Naive B cell (primary cell): ENCODE results near the gene TBC1D9. TPM values are rescaled to one million over a fixed set of nuclear protein-coding genes. Genes with fewer than 3 reads are reported as not detected.

Experiments used
- ATAC-seq, 2 donors: fragments of 150-1000 bp; cut with Tn5 transposase; 2 replicates each; pipeline ENCODE4 v1.10.0; 2021; ENCODE audit warnings: low read depth in 2 of 2, mild to moderate bottlenecking in 2 of 2, moderate library complexity in 2 of 2
- DNase-seq: peaks from one replicate; pipeline ENCODE4 v3.0.0; 2022
- H3K27ac Mint-ChIP-seq, 6 donors: one replicate each; pipeline ENCODE4 v1.8.0; 2020 to 2022; ENCODE audit warnings: mild to moderate bottlenecking in 6 of 6, mixed read lengths in 6 of 6, moderate library complexity in 5 of 6, inconsistent platforms in 2 of 6
- H3K27me3 Mint-ChIP-seq, 3 donors: one replicate each; pipeline ENCODE4 v1.8.0; 2021 to 2022; ENCODE audit warnings: mixed read lengths in 3 of 3, mild to moderate bottlenecking in 1 of 3
- H3K36me3 Mint-ChIP-seq, 2 donors: one replicate each; pipeline ENCODE4 v1.8.0; 2020 to 2022; ENCODE audit warnings: mixed read lengths in 2 of 2, inconsistent platforms in 1 of 2, mild to moderate bottlenecking in 1 of 2
- H3K4me1 Mint-ChIP-seq, 3 donors: one replicate each; pipeline ENCODE4 v1.8.0; 2020 to 2022; ENCODE audit warnings: mixed read lengths in 3 of 3, inconsistent platforms in 1 of 3, mild to moderate bottlenecking in 1 of 3, moderate library complexity in 1 of 3
- H3K4me3 Mint-ChIP-seq, 8 donors: one replicate each; pipeline ENCODE4 v1.8.0; 2020 to 2022; ENCODE audit warnings: mild to moderate bottlenecking in 8 of 8, mixed read lengths in 8 of 8, moderate library complexity in 8 of 8, inconsistent platforms in 2 of 8
- H3K9me3 Mint-ChIP-seq, 7 donors: one replicate each; pipeline ENCODE4 v1.8.0; 2020 to 2022; ENCODE audit warnings: mixed read lengths in 7 of 7, mild to moderate bottlenecking in 5 of 7, inconsistent platforms in 2 of 7, moderate library complexity in 1 of 7
- polyA plus RNA-seq, 6 donors: library from polyadenylated mRNA; unstranded; fragments of 300-500 nt; fragmentation: Illumina TruSeq; gene quantifications; one replicate each; pipeline ENCODE4 v1.2.3, GENCODE V29; 2021; ENCODE audit warnings: low read depth in 6 of 6

The TBC1D9 gene
- polyA plus RNA-seq, 6 donors from 2014 or later, result 4.4 to 38.9 (median 21.2) TPM

- H3K27me3 Mint-ChIP-seq, result no peaks in the 10 kb centered on the region
- H3K36me3 Mint-ChIP-seq, result peaks cover 4 to 22% of the 10 kb centered on the region in 2 donors
- peaks cover 37 to 67% (median 51%) of the 10 kb centered on the region in 3 donors for H3K4me1 Mint-ChIP-seq
- H3K27ac Mint-ChIP-seq, result peak overlapping the region in 1 of 6 donors; percentile 20
- H3K9me3 Mint-ChIP-seq, result no peaks in the 10 kb centered on the region
- no peak overlapping the region for H3K4me3 Mint-ChIP-seq
- DNase-seq (no peak), ATAC-seq (no peak)
These were observed 23.4 kb downstream of the TBC1D9 start for GRCh38 chr4:140732780-140733179.

- no peaks in the 10 kb centered on the region for H3K9me3 Mint-ChIP-seq
- H3K36me3 Mint-ChIP-seq, result peaks cover 14 to 15% of the 10 kb centered on the region in 2 donors
- peaks cover 37 to 61% (median 46%) of the 10 kb centered on the region in 3 donors for H3K4me1 Mint-ChIP-seq
- ATAC-seq (no peak), DNase-seq (no peak)
- peak overlapping the region in 3 of 6 donors; percentile 24 to 87 (median 81) for H3K27ac Mint-ChIP-seq
- peak overlapping the region in 3 of 8 donors; percentile 22 to 43 (median 37) for H3K4me3 Mint-ChIP-seq
- H3K27me3 Mint-ChIP-seq, result no peaks in the 10 kb centered on the region
These were observed 26.7 kb downstream of the TBC1D9 start for GRCh38 chr4:140729344-140730049.

- H3K36me3 Mint-ChIP-seq, result peaks cover 8 to 9% of the 10 kb centered on the region in 2 donors
- peak overlapping the region in 4 of 6 donors; percentile 67 to 94 (median 82) for H3K27ac Mint-ChIP-seq
- H3K4me1 Mint-ChIP-seq, result peaks cover 45 to 69% (median 56%) of the 10 kb centered on the region in 3 donors
- peak overlapping the region in 3 of 8 donors; percentile 2 to 49 (median 19) for H3K4me3 Mint-ChIP-seq
- H3K27me3 Mint-ChIP-seq, result no peaks in the 10 kb centered on the region
- no peaks in the 10 kb centered on the region for H3K9me3 Mint-ChIP-seq
- no peak for ATAC-seq
- no peak for DNase-seq
These were observed 29.2 kb downstream of the TBC1D9 start for GRCh38 chr4:140726776-140727500.

GRCh38 chr4:140725556-140725955 lies 30.6 kb downstream of the TBC1D9 start:
- ATAC-seq, result no peak
- Mint-ChIP-seq H3K4me3 (no peak overlapping the region), H3K36me3 (peaks cover 9 to 15% of the 10 kb centered on the region in 2 donors), H3K4me1 (peaks cover 59 to 75% (median 61%) of the 10 kb centered on the region in 3 donors), H3K27me3 (no peaks in the 10 kb centered on the region), H3K9me3 (peaks cover 0 to 2% (median 0%) of the 10 kb centered on the region in 7 donors), H3K27ac (no peak overlapping the region)
- no peak for DNase-seq

- Mint-ChIP-seq H3K9me3 (peaks cover 0 to 2% (median 0%) of the 10 kb centered on the region in 7 donors), H3K4me3 (no peak overlapping the region), H3K27me3 (no peaks in the 10 kb centered on the region), H3K4me1 (peaks cover 58 to 75% (median 61%) of the 10 kb centered on the region in 3 donors), H3K27ac (peak overlapping the region in 2 of 6 donors; percentile 22 to 34), H3K36me3 (peaks cover 9 to 15% of the 10 kb centered on the region in 2 donors)
- DNase-seq, result no peak
- no peak for ATAC-seq
These were observed 31.4 kb downstream of the TBC1D9 start for GRCh38 chr4:140724760-140725159.

GRCh38 chr4:140720387-140721304 lies 35.5 kb downstream of the TBC1D9 start:
- H3K36me3 Mint-ChIP-seq, result peaks cover 11% of the 10 kb centered on the region in 2 donors
- H3K27me3 Mint-ChIP-seq, result no peaks in the 10 kb centered on the region
- peak overlapping the region; percentile 98 to 100 (median 99) for H3K27ac Mint-ChIP-seq
- H3K9me3 Mint-ChIP-seq, result peaks cover 0 to 2% (median 0%) of the 10 kb centered on the region in 7 donors
- peak; percentile 76 to 80 for ATAC-seq
- peaks cover 59 to 84% (median 73%) of the 10 kb centered on the region in 3 donors for H3K4me1 Mint-ChIP-seq
- DNase-seq, result peak; percentile 51
- H3K4me3 Mint-ChIP-seq, result peak overlapping the region; percentile 75 to 98 (median 93)

- DNase-seq, result peak; percentile 25
- peak overlapping the region; percentile 95 to 100 (median 99) for H3K27ac Mint-ChIP-seq
- H3K4me3 Mint-ChIP-seq, result peak overlapping the region; percentile 43 to 98 (median 90)
- H3K36me3 Mint-ChIP-seq, result peaks cover 8 to 15% of the 10 kb centered on the region in 2 donors
- peaks cover 59 to 84% (median 80%) of the 10 kb centered on the region in 3 donors for H3K4me1 Mint-ChIP-seq
- peak; percentile 63 to 72 for ATAC-seq
- peaks cover 0 to 2% (median 0%) of the 10 kb centered on the region in 7 donors for H3K9me3 Mint-ChIP-seq
- no peaks in the 10 kb centered on the region for H3K27me3 Mint-ChIP-seq
These were observed 36.5 kb downstream of the TBC1D9 start for GRCh38 chr4:140719686-140720085.

- peak overlapping the region; percentile 43 to 100 (median 97) for H3K27ac Mint-ChIP-seq
- H3K4me3 Mint-ChIP-seq, result peak overlapping the region; percentile 40 to 98 (median 90)
- peaks cover 8 to 15% of the 10 kb centered on the region in 2 donors for H3K36me3 Mint-ChIP-seq
- H3K9me3 Mint-ChIP-seq, result peaks cover 0 to 2% (median 0%) of the 10 kb centered on the region in 7 donors
- H3K4me1 Mint-ChIP-seq, result peaks cover 59 to 91% (median 87%) of the 10 kb centered on the region in 3 donors
- ATAC-seq (no peak), DNase-seq (no peak)
- no peaks in the 10 kb centered on the region for H3K27me3 Mint-ChIP-seq
These were observed 37.2 kb downstream of the TBC1D9 start for GRCh38 chr4:140719022-140719421.

GRCh38 chr4:140718241-140718952 lies 37.8 kb downstream of the TBC1D9 start:
- H3K4me1 Mint-ChIP-seq, result peaks cover 59 to 90% (median 87%) of the 10 kb centered on the region in 3 donors

GRCh38 chr4:140717313-140717712 lies 38.9 kb downstream of the TBC1D9 start:
- DNase-seq (no peak), ATAC-seq (no peak)
- H3K27me3 Mint-ChIP-seq, result no peaks in the 10 kb centered on the region
- peaks cover 0 to 2% (median 0%) of the 10 kb centered on the region in 7 donors for H3K9me3 Mint-ChIP-seq
- H3K36me3 Mint-ChIP-seq, result peaks cover 8 to 15% of the 10 kb centered on the region in 2 donors
- H3K27ac Mint-ChIP-seq, result peak overlapping the region; percentile 24 to 65 (median 44)
- peaks cover 50 to 79% (median 76%) of the 10 kb centered on the region in 3 donors for H3K4me1 Mint-ChIP-seq
- peak overlapping the region in 5 of 8 donors; percentile 23 to 74 (median 48) for H3K4me3 Mint-ChIP-seq

More at GRCh38 chr4:140718241-140718952, 37.8 kb downstream of the TBC1D9 start:
- no peaks in the 10 kb centered on the region for H3K27me3 Mint-ChIP-seq
- DNase-seq (no peak), ATAC-seq (no peak)
- peak overlapping the region; percentile 44 to 99 (median 64) for H3K27ac Mint-ChIP-seq
- H3K36me3 Mint-ChIP-seq, result peaks cover 8 to 15% of the 10 kb centered on the region in 2 donors
- H3K4me3 Mint-ChIP-seq, result peak overlapping the region in 5 of 8 donors; percentile 25 to 68 (median 48)
- peaks cover 0 to 2% (median 0%) of the 10 kb centered on the region in 7 donors for H3K9me3 Mint-ChIP-seq

GRCh38 chr4:140715119-140715518 lies 41.1 kb downstream of the TBC1D9 start:
- Mint-ChIP-seq H3K4me3 (no peak overlapping the region), H3K36me3 (peaks cover 7 to 8% of the 10 kb centered on the region in 2 donors)

GRCh38 chr4:140711910-140712309 lies 44.3 kb downstream of the TBC1D9 start:
- peak overlapping the region in 2 of 6 donors; percentile 53 to 82 for H3K27ac Mint-ChIP-seq
- H3K9me3 Mint-ChIP-seq, result peaks cover 0 to 1% (median 0%) of the 10 kb centered on the region in 7 donors
- no peak overlapping the region for H3K4me3 Mint-ChIP-seq
- peaks cover 40 to 63% (median 53%) of the 10 kb centered on the region in 3 donors for H3K4me1 Mint-ChIP-seq
- DNase-seq (no peak), ATAC-seq (peak; percentile 30 to 80)
- H3K36me3 Mint-ChIP-seq, result peaks cover 7 to 12% of the 10 kb centered on the region in 2 donors
- H3K27me3 Mint-ChIP-seq, result no peaks in the 10 kb centered on the region

More at GRCh38 chr4:140715119-140715518, 41.1 kb downstream of the TBC1D9 start:
- H3K9me3 Mint-ChIP-seq, result no peaks in the 10 kb centered on the region
- no peak for DNase-seq
- peak overlapping the region in 1 of 6 donors; percentile 31 for H3K27ac Mint-ChIP-seq
- no peak for ATAC-seq
- peaks cover 39 to 71% (median 67%) of the 10 kb centered on the region in 3 donors for H3K4me1 Mint-ChIP-seq
- no peaks in the 10 kb centered on the region for H3K27me3 Mint-ChIP-seq
